ENCODE measurements around the gene CCL26. TPM values are rescaled to one million over a fixed set of nuclear protein-coding genes. Genes with fewer than 3 reads are reported as not detected.

Gene CCL26, protein sequence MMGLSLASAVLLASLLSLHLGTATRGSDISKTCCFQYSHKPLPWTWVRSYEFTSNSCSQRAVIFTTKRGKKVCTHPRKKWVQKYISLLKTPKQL
- 0.36 and 0.78 TPM in 2 replicates for total RNA-seq (2014; rRNA removed; shearing (Covaris generic))

DNA sequence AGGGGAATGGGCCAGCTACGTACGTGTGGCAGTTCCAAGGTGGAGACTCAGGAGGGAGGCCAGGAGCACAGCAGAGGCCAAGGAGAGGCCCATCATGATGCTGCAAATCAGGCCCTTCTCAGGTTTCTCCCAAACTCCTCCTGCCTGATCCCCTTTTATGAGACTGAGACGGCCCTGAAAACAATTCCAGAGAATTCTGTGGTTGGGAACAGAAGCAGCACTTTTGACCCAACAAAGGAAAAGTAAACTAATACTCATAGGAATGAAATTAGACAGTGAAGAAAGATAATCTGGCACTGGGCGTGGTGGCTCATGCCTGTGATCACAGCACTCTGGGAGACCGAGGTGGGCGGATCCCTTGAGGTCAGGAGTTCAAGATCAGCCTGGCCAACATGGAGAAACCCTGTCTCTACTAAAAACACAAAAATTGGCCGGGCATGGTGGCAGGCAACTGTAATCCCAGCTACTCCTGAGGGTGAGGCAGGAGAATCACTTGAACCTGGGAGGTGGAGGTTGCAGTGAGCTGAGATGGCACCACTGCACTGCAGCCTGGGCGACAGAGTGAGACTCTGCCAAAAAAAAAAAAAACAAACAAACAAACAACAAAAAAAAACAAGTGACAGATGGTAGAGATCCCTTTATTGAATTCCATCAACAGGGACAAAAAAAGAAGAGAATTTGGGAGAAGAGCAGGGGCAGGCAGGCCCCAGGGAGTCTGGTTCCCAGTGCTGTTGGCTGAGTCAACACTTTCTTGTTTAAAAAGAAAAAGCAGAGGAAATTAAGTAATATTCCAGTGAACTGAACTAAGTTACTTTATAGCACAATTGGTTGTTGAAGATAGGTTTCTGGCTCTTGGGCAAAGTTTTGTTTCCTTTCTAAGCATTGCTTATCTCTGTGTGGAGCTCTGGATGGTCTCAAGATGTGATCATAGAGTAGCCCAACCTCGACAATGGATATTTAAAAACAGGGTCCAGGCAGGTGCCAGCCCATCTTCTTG lies at the start of gene CCL26:
Gene CCL26, minus strand, starts transcription at position 131 of the 997 bp plus-strand sequence. Its CDS starts 35 bp downstream, at position 96.
- DNase-seq (ENCODE audit: low read depth): peak; percentile 80

DNA sequence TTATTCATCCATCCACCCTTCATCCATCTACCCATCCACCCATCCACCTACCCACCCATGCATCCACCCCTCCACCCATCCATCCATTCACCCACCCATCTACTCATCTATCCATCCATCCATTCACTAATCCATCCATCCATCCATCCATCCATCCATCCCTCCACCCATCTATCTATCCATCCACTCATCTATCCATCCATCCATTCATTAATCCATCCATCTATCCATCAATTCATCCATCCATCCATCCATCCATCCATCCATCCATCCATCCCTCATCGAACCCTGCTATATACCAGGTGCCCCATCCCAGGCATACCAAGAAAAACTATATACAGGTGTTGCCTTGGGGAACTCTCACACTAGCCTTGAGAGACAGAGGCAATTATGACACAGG lies 48.7 kb upstream of the CCL26 start:
- no peak for DNase-seq (ENCODE audit: low read depth)

DNA sequence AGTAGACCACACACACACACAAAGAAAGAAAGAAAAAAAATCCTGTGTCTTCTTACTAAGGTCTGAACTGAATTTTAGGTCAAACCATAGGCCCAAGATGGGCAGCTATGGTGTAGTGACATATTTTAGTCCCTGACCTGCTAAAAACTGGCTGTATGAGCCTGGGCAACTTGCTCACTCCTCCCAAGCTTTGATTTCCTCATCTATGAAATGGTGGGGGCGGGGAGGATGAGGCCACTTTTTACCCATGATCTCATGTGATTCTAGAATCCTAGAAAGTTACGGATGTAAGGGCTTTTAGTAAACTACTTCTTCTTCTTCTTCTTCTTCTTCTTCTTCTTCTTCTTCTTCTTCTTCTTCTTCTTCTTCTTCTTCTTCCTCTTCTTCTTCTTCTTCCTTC lies 47.7 kb upstream of the CCL26 start:
- no peak for DNase-seq (ENCODE audit: low read depth)

DNA sequence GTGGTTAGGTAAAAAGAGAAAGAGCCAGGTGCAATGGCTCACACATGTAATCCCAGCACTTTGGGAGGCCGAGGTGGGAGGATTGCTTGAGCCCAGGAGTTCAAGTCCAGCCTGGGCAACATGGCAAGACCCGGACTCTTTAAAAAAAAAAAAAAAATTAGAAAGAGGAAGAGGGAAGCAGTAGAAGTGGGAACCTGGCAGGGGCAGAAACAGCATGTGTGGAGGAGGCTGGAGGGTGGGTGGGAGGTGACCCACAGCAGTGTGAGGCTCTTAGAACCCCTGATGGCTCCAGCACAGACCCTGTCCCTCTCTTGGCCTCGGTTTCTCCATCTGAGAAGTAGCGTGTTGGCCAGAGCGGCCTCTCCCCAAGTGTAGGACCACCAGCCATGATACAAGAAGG lies 46.5 kb upstream of the CCL26 start:
- no peak for DNase-seq (ENCODE audit: low read depth)

DNA sequence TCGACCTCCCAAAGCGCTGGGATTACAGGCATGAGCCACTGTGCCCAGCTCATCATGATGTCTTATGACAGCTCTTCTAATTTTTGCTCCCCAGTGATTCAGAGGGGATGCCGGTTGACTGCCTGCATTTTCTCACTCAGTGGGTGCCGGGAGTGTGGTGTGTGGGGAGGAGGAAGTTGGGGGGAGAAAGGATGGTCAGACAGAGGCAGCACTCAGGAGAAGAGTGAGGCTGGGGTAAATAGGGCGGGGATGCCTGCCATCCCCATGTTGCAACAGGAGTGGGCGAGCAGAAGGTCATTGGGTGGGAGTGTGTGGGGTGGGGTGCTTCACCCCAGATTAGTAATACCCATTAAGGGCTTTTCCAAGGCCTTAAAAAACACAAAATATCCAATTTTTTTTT lies 45.1 kb upstream of the CCL26 start:
- DNase-seq (ENCODE audit: low read depth): no peak

DNA sequence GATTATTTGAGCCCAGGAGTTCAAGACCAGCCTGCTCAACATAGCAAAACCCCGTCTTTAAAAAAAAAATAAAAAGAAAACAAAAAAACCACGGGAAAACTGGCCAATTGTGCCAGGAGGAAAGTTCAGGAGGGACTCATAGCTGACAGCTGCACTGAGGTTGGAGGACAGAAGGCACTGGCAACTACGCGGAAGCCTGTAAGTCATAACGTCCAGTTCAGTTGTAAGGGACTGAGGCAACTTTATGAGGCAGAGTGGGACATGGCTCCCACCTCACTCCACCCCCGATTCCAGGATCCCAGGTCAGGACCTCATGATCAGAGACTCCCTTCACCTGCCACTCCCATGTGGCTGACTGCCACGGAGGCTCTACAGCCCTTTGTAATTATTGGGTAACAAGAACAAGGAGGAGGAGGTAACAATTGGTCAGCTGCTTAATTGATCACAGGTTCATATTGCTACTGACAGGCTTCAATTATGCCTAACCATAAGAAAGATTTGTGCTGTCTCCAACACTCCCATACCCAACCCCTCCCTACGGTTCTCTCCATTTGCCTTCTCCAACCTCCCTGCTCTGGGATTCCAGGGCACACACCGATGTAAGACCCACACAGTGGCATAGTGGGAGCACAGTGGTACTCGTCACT lies 43.5 kb upstream of the CCL26 start:
- no peak for DNase-seq (ENCODE audit: low read depth)

DNA sequence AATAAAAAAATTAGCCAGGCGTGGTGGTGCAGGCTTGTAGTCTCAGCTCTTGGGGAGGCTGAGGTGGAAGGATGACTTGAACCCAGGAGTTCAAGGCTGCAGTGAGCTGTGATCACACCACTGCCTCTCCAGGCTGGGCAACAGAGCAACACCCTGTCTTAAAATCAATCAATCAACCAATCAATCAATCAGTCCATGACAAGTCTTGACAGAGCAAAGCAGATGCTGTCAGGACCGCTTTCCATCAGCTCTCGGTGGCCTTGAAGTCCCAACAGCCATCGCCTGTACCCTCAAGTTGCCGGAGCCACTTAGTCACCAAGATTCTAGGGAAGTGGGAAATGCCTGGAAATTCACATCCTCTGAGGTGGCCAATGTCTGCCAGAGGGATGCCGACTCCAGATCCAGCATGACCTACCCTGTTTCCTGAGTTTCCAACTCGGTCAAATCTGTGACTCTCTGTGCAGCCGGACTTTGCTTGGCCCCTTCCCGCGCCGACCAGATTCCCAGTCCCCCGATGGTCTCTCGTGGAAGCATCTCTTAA lies 42.5 kb upstream of the CCL26 start:
- peak; percentile 54 for DNase-seq (ENCODE audit: low read depth)

DNA sequence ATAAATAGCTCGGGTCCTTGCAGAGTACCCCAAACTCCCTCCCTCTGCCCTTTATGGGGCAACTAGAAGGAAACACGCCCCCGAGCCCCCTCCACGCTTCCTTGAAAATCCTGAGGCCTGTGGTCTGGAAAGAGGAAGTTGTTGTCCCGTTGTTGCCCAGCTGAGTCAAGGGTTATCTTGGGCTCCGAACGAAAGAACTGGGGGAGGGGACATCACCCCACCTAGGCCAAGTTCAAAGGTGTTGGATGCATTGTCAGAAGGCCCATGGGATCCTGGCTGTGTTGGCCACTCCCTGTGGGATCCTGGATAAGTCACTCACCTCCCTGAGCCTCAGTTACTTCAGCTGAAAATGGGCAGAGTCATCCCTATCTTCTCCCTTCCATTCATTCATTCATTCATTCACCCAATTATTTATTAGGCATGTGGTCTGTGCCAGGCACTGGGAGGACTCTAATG lies 41.8 kb upstream of the CCL26 start, which contains the start of gene CCL24:
Gene CCL24, minus strand, starts transcription at position 26 of the 456 bp plus-strand sequence. CDS start 91 bp downstream, outside the sequence.
- DNase-seq (ENCODE audit: low read depth): no peak

DNA sequence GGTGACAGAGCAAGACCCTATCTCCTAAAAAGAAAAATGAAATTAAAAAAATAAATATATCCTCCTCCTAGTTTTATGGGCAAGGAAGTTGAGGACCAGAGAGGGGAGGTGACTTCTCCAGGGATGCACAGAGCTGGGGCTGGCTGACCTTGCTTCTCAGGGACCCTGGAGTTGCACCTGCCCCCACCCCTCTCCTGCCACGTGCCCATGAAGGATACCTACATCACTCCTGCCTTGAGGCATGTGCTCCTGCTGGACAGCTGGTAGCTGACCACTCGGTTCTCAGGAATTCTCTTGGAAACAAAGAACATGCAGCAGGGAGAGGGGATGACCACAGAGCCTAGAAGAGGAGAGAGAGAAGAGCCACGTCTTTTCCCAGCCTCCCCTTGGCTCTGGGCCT lies 41.1 kb upstream of the CCL26 start:
- no peak for DNase-seq (ENCODE audit: low read depth)

DNA sequence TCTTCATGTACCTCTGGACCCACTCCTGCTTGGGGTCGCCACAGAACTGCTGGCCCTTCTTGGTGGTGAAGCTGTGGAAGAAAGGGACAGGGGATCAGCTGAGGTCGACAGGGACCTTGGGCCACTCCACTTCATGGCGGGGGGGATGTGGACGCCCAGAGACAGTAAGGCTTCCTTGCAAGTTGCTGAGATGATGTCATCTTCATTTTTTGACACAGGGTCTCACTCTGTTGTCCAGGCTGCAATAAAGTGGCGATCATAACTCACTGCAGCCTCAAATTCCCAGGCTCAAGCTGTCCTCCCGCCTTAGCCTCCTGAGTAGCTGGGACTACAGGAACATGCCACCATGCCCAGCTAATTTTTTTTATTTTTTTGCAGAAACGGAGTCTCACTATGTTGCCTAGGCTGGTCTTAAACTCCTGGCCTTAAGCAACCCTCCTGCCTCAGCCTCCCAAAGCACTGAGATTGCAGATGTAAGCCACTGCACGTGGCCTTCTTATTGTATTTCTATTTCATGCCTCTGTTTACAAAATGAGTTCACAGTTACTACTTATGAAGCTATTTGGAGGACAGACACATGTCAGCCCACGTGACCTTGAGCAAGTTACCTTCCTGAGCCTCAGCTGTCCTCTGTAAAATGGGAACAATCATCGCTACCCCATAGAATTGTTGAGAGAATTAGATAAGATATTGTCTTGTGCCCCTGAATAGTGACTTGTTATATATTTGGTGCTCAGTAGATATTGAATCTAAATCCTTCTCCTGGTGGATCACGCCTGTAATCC lies 40.1 kb upstream of the CCL26 start:
- no peak for DNase-seq (ENCODE audit: low read depth)

DNA sequence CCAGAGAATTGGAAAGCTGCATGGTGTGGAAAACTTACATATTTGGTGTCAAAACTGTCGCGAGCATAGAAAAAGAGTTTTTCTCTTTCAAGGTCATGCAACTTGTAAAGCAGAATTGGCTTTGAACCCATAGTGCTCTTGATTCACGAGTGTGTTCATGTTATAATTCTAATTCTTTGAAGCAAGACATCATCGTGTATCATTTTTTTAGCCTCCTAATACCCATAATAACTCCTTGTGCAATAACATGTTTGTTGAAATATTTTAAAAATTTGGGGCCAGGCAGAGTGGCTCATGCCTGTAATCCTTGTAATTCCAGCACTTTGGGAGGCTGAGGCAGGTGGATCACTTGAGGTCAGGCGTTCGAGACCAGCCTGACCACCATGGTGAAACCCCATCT lies 37.4 kb upstream of the CCL26 start:
- no peak for DNase-seq (ENCODE audit: low read depth)

DNA sequence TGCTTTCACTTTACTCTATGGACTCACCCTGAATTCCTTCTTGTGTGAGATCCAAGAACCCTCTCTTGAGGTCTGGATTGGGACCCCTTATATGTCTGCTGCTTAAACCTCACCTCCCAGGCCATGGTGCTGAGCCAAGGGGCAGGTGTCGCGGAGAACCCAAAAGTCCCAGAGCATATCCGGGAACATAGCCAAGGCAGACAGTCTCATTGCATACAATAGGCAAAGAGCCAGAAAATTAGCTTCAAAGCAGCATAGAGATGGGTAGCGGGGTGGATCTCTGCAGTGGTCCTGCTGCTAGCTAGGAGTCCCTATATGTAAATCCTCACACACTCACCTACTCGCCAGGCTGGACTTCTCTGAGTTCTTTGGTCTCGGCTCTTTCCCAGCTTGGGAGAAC lies 36.1 kb upstream of the CCL26 start:
- no peak for DNase-seq (ENCODE audit: low read depth)

DNA sequence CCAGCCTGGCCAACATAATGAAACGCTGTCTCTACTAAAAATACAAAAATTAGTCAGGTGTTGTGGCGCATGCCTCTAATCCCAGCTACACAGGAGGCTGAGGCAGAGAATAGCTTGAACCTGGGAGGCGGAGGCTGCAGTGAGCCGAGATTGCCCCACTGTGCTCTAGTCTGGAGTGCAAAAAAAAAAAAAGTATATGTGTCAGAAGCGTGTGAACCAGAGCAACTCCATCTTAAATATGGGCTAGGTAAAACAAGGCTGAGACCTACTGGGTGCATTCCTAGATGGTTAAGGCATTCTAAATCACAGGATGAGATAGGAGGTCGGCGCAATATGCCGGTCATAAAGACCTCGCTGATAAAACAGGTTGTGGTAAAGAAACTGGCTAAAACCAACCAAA lies 35.4 kb upstream of the CCL26 start:
- no peak for DNase-seq (ENCODE audit: low read depth)

DNA sequence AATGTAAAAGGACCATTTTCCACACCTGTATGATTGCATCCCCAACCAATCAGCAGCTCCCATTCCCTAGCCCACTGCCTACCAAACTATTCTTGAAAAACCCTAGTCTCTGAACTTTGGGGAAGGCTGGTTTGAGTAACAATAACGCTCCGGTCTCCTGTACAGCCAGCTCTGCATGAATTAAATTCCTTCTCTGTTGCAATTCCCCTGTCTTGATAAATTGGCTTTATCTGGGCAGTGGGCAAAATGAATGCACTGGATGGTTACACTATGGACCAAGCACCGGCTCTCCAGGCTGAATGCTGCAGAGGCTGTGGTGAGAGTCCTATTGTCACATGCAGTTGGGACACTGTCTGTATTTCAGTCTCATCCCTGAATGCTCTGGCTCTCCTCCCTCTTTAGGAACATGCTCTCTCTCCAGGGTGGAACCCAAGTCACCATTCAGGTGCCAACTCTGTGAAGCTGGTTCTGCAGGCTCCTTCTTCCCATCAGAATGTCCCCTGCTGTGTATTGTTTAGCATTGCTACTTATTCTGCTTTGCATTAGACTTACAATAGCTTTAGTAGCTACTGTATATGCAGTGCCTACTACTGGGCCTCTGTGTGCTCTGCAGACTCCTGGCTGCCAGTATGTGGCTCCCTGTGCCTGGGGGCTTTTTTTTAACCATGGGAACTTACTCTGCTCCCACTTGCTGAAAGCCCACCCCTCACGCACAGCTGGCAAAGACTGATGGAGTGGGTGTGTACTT lies 34.7 kb upstream of the CCL26 start:
- DNase-seq (ENCODE audit: low read depth): no peak

DNA sequence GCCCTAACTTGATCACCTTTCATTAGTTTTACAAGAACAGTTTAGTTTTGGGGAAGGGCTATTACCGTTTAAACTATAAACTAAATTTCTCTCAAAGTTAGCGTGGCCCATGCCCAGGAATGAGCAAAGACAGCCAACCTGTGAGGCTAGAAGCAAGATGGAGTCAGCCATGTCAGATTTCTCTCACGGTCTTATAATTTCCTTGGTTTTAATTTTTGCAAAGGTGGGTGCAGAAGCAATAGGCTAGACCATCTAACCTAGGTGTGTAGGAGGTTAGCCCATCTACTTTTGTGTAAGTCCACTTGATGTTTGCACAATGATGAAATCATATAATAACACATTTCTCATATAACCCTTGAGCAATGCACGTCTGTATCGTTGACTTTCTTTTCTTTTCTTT lies 32.7 kb upstream of the CCL26 start:
- no peak for DNase-seq (ENCODE audit: low read depth)

DNA sequence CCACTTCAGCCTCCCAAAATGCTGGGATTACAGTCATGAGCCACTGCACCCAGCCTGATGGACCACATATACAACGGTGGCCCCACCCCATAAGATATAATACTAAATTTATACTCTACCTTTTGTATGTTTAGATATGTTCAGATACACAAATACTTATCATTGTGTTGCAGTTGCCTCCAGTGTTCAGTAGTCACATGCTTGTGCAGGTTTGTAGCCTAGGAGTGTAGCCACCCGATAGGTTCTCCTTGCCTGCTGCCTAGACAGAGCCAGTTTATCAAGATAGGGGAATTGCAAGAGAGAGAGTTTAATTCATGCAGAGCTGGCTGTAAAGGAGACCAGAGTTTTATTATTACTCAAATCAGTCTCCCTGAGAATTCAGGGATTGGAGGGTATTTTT lies 32.0 kb upstream of the CCL26 start:
- DNase-seq (ENCODE audit: low read depth): no peak

DNA sequence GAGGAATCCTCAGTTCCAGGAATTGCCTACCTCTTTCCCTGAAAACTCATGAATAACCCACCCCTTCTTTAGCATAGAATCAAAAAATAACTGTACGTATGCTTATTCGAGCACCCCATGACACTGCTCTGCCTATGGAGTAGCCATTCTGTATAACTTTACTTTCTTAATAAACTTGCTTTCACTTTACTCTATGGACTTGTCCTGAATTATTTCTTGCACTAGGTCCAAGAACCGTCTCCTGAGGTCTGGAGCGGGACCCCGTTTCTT lies 30.5 kb upstream of the CCL26 start:
- no peak for DNase-seq (ENCODE audit: low read depth)

DNA sequence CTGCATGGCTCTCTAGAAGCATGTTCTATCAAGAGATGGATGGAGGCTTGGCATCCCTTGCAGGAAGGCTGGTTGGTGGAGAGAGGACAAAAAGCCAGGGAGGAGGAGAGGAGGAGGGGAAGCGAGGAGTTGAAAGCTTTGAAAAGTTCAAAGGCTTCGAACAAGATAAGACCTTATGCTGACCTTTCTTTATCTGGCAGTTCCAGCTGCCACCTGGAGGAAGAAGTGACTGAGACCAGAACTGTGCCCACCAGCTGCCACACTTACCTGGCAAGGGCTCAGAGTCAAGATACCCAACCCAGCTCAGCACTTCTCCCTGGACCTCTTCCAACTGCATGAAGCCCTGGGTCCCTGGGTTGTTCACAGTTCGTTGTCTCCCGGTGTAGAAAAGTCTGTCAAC lies 26.8 kb upstream of the CCL26 start:
- DNase-seq (ENCODE audit: low read depth): no peak

DNA sequence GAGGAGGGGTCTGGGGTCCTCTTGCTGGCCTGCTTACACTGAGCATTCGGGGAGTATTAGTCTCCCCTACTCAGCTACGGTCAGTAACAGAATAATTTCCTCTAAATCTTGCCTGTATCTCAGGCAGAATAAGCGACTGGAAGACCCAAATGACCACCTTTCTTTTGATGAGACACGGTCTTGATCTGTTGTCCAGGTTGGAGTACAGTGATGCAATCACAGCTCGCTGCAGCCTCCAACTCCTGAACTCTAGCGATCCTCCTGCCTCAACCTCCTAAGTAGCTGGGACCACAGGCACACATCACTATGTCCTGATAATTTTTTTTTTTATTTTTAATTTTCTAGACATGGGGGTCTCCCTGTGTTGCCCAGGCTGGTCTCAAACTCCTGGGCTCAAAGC lies 24.4 kb upstream of the CCL26 start:
- no peak for DNase-seq (ENCODE audit: low read depth)

DNA sequence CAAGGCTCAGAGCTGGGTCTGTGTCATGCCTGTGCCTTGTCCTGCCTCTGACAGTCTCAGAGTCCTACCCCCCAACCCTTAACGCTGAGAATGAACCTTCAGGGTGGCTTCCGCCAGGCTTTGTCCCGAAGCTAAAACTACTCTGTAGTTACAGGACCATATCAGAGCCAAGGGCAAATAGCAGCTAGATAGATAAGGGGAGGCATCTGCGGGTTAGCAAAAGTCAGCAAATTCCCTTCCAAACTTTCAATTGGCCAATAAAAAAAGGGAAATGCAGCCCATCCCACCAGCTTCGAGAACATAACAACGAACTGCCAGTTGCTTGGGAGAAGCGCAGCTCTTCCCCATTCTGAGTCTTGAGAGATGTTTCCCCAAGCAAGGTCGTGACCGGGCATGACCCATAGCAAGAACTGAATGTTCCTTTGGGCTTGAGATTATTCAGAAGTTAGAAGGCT lies 23.8 kb upstream of the CCL26 start:
- no peak for DNase-seq (ENCODE audit: low read depth)

DNA sequence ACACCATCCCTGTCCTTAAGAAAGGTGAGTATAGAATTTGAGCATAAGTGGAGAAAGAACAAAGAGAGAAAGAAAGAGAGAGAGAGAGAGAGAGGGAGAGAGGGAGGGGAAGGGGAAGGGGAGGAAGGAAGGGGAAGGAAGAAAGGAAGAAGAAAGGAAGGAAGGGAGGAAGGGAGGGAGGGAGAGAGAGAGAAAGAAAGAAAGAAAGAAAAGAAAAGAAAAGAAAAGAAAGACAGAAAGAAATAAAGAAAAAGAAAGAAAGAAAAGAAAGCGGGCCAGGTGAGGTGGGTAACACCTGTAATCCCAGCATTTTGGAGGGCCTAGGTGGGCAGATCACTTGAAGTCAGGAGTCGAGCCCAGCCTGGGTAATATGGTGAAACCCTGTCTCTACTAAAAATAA lies 21.7 kb upstream of the CCL26 start:
- DNase-seq (ENCODE audit: low read depth): no peak
